Hippocampal formation (tissue), 2 donors: ENCODE measurements around the gene TRIM9.

Experiments
- DNase-seq, 2 donors: peaks; one replicate each; lab custom pipeline; 2025; lab: John Stamatoyannopoulos, UW

TRIM9 gene

GRCh38 chr14:50936016-50936340 lies 158.9 kb downstream of the TRIM9 start:
- DNase-seq, result no peak

GRCh38 chr14:50935126-50936015 lies 159.5 kb downstream of the TRIM9 start:
- DNase-seq, result no peak

- DNase-seq, result no peak
Observed at GRCh38 chr14:50932592-50933495, 162.1 kb downstream of the TRIM9 start.

GRCh38 chr14:50932156-50932555 lies 162.7 kb downstream of the TRIM9 start:
- DNase-seq, result no peak

GRCh38 chr14:50931559-50931958 lies 163.3 kb downstream of the TRIM9 start:
- DNase-seq, result no peak

- no peak for DNase-seq
Observed at GRCh38 chr14:50929506-50929905, 165.4 kb downstream of the TRIM9 start.

- no peak for DNase-seq
Observed at GRCh38 chr14:50928002-50928635, 166.8 kb downstream of the TRIM9 start.

GRCh38 chr14:50926851-50927386 lies 168.0 kb downstream of the TRIM9 start:
- DNase-seq, result no peak
